NCI-H2107 (cell line): ENCODE results near the gene RNF115.
"Not testable (repeated sequence)": the region's sequence is repeated elsewhere in the genome, so short reads cannot be mapped to it uniquely, and the experiment has no call there.

Source experiments
- DNase-seq: peaks from one replicate; lab custom pipeline; 2025; lab: John Stamatoyannopoulos, UW

RNF115 gene

DNA sequence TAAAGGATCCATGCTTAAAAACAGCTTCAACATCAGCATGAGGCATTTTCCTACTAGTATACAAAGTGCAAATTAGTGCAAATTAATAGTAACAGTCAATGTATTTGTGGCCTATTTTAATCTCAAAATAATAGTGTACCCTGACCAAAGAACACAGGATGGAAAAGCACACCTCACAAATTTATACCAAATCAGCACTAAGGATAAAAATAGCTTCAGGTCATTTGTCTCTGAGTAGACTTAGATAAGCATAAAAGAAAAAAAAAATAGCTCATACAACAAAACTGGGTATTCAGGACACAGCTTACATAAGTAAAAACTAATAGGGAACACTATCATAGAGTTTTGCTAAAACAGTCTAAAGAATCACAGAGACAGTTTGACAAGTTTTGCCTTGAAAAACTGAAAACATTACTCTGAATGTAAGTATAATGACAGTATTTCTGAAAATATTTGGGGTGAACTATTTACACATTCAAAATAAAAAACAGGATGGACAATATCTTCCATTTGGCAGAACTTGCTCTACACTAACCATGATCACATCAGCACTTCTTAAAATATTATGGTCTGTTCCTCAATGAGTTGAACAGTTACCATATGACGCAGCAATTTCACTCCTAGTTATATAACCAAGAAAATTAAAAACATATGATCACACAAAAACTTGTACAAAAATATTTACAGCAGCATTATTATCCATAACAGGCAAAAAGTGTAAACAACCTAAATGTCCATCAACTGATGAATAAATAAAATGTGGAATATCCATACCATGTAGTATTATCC is 46.3 kb downstream of the RNF115 start:
- no peak for DNase-seq

DNA sequence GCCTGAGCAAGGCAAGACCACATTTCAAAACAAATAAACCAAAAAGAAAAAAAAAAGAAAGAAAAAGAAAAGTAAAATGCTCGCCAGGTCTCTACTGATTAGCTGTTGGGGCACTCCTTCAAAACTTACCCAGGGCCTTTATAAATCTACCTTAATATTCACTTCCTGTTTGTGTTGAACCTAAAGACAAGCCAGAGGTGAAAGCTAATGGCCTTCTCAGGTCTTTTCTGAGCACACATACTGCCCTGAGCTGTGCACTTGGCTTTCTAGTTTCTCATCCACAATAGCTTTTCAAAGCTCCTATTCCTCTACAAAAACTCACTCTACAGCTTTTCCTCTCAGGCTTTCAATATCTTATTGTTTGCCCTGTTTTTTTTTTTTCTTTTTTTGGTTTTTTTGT is 50.5 kb downstream of the RNF115 start:
- DNase-seq = no peak

DNA sequence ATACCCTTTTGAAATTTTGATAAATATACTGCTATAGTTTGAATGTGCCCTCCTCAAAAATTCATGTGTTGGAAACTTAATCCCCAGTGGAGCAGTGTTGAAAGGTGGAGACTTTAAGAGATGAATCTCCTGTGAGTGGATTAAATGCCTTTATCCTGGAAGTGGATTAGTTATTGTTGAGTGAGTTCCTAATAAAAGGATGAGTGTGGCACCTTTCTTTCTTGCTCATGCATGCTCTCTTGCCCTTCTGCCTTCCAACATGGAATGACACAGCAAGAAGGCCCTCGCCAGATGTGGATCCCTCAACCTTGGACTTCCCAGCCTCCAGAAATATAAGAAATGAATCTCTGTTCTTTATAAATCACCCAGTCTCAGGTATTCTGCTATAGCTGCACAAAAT is 52.8 kb downstream of the RNF115 start:
- DNase-seq = no peak

DNA sequence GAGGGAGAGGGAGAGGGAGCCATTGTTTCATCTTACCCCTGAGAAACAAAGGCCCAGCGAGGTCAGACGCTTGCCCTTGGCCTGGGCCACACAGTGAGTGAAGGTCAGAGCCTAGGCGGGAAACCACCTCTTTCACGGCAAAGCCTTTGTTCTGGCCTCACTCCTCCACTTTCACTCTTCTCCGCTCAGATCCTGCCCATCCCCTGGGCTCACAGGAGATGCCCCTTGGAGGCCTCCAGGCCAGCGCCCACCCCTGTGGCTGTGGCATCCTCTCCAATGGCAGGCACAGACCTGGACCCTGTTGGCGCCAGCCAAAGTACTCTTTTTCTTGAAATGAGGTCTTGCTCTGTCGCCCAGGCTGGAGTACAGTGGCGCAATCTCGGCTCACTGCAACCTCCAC is 55.9 kb downstream of the RNF115 start:
- DNase-seq = not testable (repeated sequence)

DNA sequence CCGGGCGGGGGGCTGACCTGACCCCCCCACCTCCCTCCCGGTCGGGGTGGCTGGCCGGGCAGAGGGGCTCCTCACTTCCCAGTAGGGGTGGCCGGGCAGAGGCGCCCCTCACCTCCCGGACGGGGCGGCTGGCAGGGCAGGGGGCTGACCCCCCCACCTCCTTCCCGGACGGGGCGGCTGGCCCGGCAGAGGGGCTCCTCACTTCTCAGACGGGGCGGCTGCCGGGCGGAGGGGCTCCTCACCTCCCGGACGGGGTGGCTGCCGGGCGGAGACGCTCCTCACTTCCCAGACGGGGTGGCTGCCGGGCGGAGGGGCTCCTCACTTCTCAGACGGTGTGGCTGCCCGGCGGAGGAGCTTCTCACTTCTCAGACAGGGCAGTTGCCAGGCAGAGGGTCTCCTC is 57.0 kb downstream of the RNF115 start:
- DNase-seq = not testable (repeated sequence)

DNA sequence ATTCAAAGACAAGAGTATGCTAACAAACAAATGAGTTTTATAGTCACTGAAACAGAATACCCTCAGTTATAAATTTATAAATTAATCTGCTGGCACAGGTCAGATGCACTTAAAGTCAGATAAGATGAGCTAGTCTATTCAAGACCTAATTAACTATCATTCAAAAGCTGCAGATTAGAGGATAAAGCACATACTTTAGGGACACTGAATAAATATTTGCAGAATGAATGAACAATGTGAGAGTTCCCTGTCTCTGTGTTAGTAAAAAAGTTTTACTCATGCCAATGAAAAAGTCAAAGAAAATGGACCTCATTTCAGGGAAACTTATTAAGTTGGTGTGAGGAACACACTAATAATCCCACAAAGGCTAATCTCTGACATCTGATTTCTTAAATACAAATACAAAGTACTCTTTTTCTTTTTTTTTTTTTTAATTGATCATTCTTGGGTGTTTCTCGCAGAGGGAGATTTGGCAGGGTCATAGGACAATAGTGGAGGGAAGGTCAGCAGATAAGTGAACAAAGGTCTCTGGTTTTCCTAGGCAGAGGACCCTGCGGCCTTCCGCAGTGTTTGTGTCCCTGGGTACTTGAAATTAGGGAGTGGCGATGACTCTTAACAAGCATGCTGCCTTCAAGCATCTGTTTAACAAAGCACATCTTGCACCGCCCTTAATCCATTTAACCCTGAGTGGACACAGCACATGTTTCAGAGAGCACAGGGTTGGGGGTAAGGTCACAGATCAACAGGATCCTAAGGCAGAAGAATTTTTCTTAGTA is 58.1 kb downstream of the RNF115 start:
- DNase-seq = not testable (repeated sequence)

DNA sequence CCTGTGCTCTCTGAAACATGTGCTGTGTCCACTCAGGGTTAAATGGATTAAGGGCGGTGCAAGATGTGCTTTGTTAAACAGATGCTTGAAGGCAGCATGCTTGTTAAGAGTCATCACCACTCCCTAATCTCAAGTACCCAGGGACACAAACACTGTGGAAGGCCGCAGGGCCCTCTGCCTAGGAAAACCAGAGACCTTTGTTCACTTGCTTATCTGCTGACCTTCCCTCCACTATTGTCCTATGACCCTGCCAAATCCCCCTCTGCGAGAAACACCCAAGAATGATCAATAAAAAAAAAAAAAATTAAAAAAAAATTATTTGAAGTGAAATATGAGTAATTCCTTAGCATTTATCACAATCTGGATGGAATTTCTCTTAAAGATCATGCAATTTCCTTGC is 58.8 kb downstream of the RNF115 start:
- DNase-seq = not testable (repeated sequence)

DNA sequence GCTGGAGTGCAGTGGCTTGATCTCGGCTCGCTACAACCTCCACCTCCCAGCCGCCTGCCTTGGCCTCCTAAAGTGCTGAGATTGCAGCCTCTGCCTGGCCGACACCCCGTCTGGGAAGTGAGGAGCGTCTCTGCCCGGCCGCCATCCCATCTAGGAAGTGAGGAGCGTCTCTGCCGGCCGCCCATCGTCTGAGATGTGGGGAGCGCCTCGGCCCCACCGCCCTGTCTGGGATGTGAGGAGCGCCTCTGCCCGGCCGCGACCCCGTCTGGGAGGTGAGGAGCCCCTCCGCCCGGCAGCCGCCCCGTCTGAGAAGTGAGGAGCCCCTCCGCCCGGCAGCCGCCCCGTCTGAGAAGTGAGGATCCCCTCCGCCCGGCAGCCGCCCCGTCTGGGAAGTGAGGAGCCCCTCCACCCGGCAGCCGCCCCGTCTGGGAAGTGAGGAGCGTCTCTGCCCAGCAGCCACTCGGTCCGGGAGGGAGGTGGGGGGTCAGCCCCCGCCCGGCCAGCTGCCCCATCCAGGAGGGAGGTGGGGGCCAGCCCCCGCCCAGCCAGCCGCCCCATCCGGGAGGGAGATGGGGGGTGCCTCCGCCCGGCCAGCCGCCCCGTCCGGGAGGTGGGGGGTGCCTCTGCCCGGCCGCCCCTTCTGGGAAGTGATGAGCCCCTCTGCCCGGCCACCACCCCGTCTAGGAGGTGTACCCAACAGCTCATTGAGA is 59.5 kb downstream of the RNF115 start:
- DNase-seq = not testable (repeated sequence)

DNA sequence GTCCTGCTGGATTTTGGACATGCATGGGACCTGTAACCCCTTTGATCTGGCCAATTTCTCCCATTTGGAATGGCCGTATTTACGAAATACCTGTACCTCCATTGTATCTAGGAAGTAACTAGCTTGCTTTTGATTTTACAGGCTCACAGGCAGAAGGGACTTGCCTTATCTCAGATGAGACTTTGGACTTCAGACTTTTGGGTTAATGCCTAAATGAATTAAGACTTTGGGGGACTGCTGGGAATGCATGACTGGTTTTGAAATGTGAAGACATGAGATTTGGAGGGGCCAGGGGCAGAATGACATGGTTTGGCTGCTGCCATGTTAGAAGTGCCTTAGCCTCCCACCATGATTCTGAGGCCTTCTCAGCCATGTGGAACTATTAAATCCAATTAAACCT is 61.9 kb downstream of the RNF115 start:
- DNase-seq = not testable (repeated sequence)

DNA sequence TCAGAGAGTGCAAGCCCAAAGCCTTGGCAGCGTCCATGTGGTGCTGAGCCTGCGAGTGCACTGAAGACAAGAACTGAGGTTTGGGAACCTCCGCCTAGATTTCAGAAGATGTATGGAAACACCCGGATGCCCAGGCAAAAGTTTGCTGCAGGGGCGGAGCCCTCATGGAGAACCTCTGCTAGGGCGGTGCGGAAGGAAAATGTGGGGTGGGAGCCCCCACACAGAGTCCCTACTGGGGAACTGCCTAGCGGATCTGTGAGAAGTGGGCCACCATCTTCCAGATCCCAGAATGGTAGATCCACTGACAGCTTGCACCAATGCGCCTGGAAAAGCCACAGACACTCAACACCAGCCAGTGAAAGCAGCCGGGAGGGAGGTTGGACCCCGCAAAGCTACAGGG is 62.4 kb downstream of the RNF115 start:
- DNase-seq = not testable (repeated sequence)

DNA sequence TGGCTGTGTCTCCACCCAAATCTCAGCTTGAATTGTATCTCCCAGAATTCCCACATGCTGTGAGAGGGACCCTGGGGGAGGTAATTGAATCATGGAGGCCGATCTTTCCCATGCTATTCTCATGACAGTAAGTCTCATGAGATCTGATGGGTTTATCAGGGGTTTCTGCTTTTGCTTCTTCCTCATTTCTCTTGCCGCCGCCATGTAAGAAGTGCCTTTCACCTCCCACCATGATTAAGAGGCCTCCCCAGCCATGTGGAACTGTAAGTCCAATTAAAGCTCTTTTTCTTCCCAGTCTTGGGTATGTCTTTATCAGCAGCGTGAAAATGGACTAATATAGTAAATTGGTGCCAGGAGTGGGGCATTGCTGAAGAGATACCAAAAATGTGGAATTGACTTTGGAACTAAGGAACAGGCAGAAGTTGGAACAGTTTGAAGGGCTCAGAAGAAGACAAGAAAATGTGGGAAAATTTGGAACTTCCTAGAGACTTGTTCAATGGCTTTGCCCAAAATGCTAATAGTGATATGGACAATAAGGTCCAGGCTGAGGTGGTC is 63.4 kb downstream of the RNF115 start:
- DNase-seq = not testable (repeated sequence)

DNA sequence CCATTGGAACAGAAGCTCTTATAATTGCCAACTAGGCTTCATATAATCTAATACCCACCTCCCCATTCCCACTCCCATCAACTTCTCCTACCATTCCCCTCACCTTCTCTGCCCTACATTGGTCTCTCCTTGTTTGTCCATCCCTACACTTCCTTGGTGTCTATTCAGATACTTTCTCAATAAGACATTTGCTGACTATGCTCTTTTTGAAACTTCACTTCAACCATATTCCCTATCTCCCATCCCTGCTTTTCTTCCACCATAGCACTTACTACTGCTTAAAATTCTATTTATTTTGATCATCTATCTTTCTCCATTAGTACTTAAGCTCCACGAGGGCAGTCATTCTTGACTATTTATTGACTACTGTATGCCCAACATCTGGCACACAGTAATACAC is 64.2 kb downstream of the RNF115 start:
- DNase-seq = no peak

DNA sequence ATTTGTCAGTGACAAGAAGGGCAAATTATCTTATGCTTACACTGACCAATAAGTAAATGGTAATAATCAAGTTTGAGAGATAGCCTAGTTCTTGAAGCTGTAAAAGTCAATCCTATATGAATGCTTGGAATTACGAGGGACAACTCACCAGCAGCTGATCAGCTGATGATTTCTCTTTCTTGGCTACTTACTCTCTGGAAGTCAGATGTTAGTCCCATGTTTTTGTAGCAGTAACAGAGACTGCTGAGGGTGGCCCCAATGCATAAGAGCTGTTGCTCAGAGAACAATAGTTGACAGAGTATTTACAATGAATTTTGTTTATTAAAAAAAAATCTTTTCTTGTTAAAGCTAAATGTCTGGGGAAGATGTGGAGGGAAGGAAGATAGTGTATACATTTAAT is 65.3 kb downstream of the RNF115 start:
- no peak for DNase-seq

DNA sequence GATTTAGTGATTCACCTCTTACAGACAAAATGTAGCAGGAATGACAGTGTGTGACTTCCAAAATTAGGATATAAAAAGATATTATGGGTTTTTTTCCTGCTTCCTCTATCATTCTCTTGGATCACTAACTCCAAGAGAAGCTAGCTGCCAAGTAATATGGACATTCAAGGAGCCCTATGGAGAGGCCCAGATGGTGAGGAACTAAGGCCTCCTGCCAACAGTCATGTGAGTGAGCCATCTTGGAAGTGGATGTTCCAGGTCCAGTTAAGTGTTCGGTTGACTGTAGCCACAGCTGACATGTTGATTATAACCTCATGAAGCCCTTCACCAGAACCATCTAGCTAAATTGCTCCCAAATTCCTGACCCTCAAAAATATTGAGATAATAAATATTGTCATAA is 65.8 kb downstream of the RNF115 start:
- DNase-seq = no peak

DNA sequence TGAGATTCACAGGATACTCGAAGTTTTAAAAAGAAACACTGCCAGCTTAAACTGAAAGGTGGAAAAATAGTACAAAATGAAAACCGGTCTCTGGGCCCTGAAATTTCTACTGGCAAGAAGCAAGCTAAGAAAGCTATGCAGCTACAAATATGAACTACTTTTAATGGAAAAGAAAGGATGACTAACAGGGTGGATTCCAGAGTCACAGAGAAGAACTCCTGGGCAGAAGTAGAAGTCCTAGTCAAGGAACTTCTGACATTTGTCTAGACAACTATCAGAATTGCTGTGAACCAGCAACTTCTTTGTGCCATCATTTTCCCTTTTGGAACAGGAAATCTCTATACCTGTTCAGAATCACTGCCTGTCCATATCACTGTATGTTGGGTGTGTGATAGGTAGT is 66.5 kb downstream of the RNF115 start:
- no peak for DNase-seq

DNA sequence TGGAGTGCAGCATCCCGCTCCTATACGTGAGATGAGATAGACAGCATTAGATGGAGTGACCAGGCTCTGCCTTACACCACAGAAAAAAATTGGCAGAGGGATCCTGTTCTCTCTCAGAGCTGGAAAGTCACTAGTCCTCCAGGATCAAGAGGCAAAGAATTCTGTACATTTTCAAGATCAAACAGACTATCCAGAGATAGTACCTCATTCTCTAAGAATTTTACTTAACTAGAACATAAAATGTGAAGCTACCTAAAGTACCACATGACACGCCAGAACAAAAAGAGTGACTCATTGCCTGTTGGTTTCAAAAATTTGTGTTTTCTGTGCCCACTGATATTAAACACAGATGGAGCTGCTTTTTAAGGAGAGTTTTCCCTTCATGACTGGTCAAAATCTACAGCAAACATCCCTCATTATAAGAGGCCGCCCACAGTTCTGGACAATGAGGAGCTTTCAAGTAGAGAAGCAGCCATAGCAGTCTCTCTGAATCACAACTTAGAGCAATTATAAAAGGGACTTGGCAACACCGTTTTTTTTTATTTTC is 72.3 kb downstream of the RNF115 start:
- DNase-seq = no peak

DNA sequence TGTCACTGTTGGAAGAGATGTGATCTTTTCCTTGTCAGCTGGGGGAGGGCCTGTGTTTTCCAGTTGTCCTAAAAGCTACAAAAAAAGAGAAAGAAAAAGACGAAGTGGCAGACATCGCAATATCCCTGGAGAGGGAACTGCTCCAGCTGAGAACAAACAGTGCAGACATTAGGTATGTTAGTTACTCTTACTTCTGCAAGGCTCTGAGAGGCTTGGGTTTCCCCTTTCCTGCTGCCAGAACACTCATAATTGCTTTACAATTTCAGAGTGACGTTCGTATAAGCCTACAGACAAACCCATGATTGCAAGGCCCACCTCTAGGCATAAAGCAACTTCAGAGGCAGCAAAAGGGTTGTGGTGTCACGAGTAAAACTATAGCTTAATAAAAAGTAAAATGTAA is 73.5 kb downstream of the RNF115 start:
- no peak for DNase-seq

DNA sequence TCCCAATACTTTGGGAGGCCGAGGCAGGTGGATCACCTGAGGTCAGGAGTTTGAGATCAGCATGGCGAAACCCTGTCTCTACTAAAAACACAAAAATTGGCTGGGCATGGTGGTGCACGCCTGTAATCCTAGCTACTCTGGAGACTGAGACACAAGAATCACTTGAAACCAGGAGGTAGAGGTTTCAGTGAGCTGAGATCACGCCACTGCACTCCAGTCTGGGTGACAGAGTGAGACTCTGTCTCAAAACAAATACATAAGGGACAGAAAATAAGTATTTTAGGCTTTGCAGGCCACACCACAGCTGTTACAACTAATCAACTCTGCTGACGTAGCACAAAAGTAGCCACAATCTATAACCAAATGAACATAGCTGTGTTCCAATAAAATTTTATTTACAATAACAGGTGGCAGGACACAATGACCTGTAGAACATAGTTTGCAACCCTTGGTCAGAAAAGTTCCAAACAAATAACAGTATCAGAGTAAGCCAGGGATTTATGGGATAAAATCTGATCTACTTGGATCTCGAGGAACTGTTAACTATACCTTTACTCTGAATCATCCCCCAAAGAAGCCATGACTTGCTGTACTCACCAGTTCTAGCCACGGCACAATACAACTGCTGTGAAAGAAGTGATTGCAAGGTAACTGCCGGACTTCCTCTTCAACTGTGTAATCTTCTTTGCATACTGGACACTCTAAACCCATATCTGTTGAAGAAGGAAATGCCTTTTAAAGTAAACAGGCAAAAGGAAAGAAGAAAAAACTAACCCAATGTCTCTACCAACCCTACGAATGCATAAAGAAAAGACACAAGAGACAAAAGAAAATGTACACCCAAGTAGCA is 76.3 kb downstream of the RNF115 start:
- no peak for DNase-seq

DNA sequence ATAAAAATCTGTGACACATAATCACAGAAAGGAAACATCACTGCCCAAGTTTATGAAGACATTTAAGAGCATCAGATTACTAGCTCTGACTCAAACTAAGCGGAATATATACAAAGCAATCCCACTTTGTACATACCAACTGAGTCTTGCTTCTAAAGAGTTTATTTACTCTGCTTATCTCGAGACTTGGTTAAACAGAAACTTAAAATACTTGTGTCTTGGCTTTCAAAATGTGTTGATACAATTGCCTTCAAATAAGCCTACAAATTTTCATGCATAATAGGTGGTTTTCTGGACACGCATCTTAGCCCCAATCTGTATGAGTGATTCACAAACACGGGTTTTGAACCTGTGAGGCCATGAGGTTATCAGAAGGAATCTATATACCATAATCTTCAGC is 83.6 kb downstream of the RNF115 start:
- DNase-seq = no peak

DNA sequence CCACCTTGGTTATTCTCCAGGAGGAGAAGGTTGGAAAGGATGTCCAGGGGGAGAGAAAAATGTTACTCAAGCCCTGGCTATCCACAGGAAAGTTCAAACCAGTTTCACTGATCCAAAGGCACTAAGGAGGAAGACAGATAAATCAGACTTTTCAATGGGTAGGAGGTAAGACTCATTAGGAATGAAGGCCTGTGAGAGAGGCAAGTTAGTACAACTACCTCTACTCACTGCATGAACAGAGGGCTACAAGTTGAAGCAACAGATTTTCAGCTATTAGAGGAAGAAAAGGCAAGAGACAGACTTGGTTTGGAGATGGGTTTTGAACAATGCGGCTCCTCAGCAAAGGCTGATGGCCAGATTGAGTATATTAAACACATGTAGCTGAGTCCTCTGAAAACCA is 87.7 kb downstream of the RNF115 start:
- DNase-seq = no peak

DNA sequence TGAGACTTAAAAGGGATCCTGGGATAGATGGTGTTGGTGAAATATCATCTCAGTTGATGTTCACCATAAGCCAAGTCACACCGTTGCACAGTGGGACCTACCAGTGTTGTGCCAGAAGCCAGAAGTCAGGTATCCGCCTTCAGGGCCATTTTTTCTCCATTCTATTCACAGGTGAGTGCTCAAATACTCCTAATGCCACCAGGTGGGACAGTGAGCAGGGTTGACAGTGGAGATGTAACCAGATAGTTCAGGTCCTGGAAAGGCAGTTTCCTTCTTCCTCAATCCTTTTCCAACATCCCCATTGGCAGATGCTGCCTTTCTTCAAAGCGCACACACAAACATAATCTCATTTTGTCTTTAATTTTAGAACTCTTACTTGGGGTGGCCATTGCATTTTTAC is 93.0 kb downstream of the RNF115 start:
- DNase-seq = no peak
